Kidney (tissue), 14 donors: ENCODE results near the gene ARHGAP22. TPM values are rescaled to one million over a fixed set of nuclear protein-coding genes. Genes with fewer than 3 reads are reported as not detected.
"Not testable (repeated sequence)": the region's sequence is repeated elsewhere in the genome, so short reads cannot be mapped to it uniquely, and the experiment has no call there.

Experiments
- DNase-seq, 5 donors: peaks; one replicate each; pipeline ENCODE4 v3.0.0-alpha.2; 2013 to 2020
- FAIRE-seq: peaks from 2 replicates; lab custom pipeline; 2012; peaks lifted over from hg19 to GRCh38; lab: Jason Lieb, UNC
- H3K27ac ChIP-seq, 2 donors: one replicate each; pipeline ENCODE4 v1.7.0; 2013; ENCODE audit warnings: low read depth in 2 of 2, low read length in 2 of 2, inconsistent platforms in 1 of 2
- H3K27me3 ChIP-seq: one replicate; pipeline ENCODE4 v1.7.1; 2013; ENCODE audit warnings: low read length, inconsistent platforms; ENCODE audit not compliant: control insufficient read depth, insufficient read depth
- H3K36me3 ChIP-seq, 3 donors: one replicate each; pipeline versions ENCODE4 v1.7.0 to v1.7.1; 2013; ENCODE audit warnings: low read length in 3 of 3, control low read depth in 1 of 3, inconsistent platforms in 1 of 3; ENCODE audit not compliant: insufficient read depth in 3 of 3, control insufficient read depth in 2 of 3
- H3K4me1 ChIP-seq, 3 donors: one replicate each; pipeline versions ENCODE4 v1.7.0 to v1.7.1; 2013; ENCODE audit warnings: low read length in 3 of 3, inconsistent platforms in 1 of 3, low read depth in 1 of 3; ENCODE audit not compliant: control insufficient read depth in 2 of 3, insufficient read depth in 2 of 3
- H3K4me3 ChIP-seq, 3 donors: one replicate each; pipeline versions ENCODE4 v1.7.0 to v1.8.1; 2013; ENCODE audit warnings: low read length in 3 of 3, control low read depth in 1 of 3, inconsistent platforms in 1 of 3
- H3K9ac ChIP-seq, 3 donors: one replicate each; pipeline versions ENCODE4 v1.7.0 to v1.7.1; 2013; ENCODE audit warnings: low read length in 3 of 3, control low read depth in 1 of 3, inconsistent platforms in 1 of 3
- H3K9me3 ChIP-seq, 3 donors: one replicate each; pipeline versions ENCODE4 v1.7.0 to v1.7.1; 2013; ENCODE audit warnings: low read length in 3 of 3, control low read depth in 1 of 3, inconsistent platforms in 1 of 3; ENCODE audit not compliant: control insufficient read depth in 2 of 3, insufficient read depth in 1 of 3
- CTCF ChIP-seq: IDR thresholded peaks from 3 replicates; pipeline ENCODE4 v1.5.1; 2012; ENCODE audit warnings: mild to moderate bottlenecking, moderate library complexity, borderline replicate concordance; ENCODE audit not compliant: insufficient read depth; ENCODE audit errors: extremely low read depth
- intact Hi-C: fragments of 100-400 bp; cut with DNase I; formaldehyde crosslinking; loops from one replicate; pipeline ENCODE4 v1.11.1; 2022
- polyA plus RNA-seq: library from polyadenylated mRNA; stranded (reverse); fragments of 350-450 nt; fragmentation: Illumina TruSeq; extraction: RNeasy Lipid Tissue Mini Kit (QIAGEN cat#74804); gene quantifications from one replicate; pipeline ENCODE4 v1.2.3, GENCODE V29; 2014; ENCODE audit warnings: low read depth, low replicate concordance; ENCODE audit not compliant: insufficient read depth
- total RNA-seq: library from RNA; stranded (reverse); fragmentation: NEBNext Ultra II Directional; extraction: Animal tissue kit (Norgen Biotek cat#: 25700); gene quantifications from one replicate; pipeline ENCODE4 v1.2.1, GENCODE V29; 2021
- donor health status: control.
- donor health status: control.
- donor health status: control.
- donor health status: control.
- donor health status: control.
- donor health status: DM: yes; HTN: yes; CAD: no.
- donor health status: Normal renal cell carcinoma (clear cell type).

Gene ARHGAP22
- total and polyA plus RNA-seq, 2 donors from 2014 or later = 0.62 to 6.6 TPM

- Histone ChIP-seq H3K36me3 (no peaks in the 10 kb centered on the region), H3K27ac (no peak overlapping the region), H3K27me3 (no peaks in the 10 kb centered on the region), H3K4me3 (no peak overlapping the region), H3K9me3 (no peaks in the 10 kb centered on the region), H3K4me1 (no peaks in the 10 kb centered on the region), H3K9ac (no peak overlapping the region)
- TF ChIP-seq CTCF = no peak
- intact Hi-C loops = no loop called here
- FAIRE-seq (no peak), DNase-seq (no peak)
These were observed 43.5 kb upstream of the ARHGAP22 start for GRCh38 chr10:48648172-48648942.

- H3K27me3 ChIP-seq, intact Hi-C loops, H3K27ac ChIP-seq, FAIRE-seq, H3K4me3 ChIP-seq, H3K36me3 ChIP-seq, DNase-seq, H3K9me3 ChIP-seq, H3K4me1 ChIP-seq, H3K9ac ChIP-seq: not testable (repeated sequence)
These were observed 42.2 kb upstream of the ARHGAP22 start for GRCh38 chr10:48647073-48647472.

- no peak for TF ChIP-seq CTCF
- intact Hi-C loops = no loop called here
These were observed 40.7 kb upstream of the ARHGAP22 start for GRCh38 chr10:48645600-48645999.

GRCh38 chr10:48641099-48641690 is 36.3 kb upstream of the ARHGAP22 start:
- H3K36me3 ChIP-seq, H3K9me3 ChIP-seq, DNase-seq, H3K4me1 ChIP-seq, H3K9ac ChIP-seq, H3K27me3 ChIP-seq, H3K27ac ChIP-seq, intact Hi-C loops, H3K4me3 ChIP-seq: not testable (repeated sequence)
- peak; percentile 52 for FAIRE-seq

More at GRCh38 chr10:48645600-48645999, 40.7 kb upstream of the ARHGAP22 start:
- peaks cover 0 to 2% (median 0%) of the 10 kb centered on the region in 3 donors for H3K9me3 ChIP-seq
- FAIRE-seq = no peak
- no peaks in the 10 kb centered on the region for H3K36me3 ChIP-seq
- H3K4me3 ChIP-seq = no peak overlapping the region
- H3K4me1 ChIP-seq = no peaks in the 10 kb centered on the region
- H3K9ac ChIP-seq = no peak overlapping the region
- no peak for DNase-seq
- H3K27ac ChIP-seq = no peak overlapping the region
- no peaks in the 10 kb centered on the region for H3K27me3 ChIP-seq
